ENCODE results near the gene IMPDH1. TPM values are rescaled to one million over a fixed set of nuclear protein-coding genes. Genes with fewer than 3 reads are reported as not detected.

IMPDH1 gene
- total and polyA plus RNA-seq, 4 donors, result 25.9 to 136 (median 61.9) TPM

GRCh38 chr7:128395748-128396147 is 14.0 kb downstream of the IMPDH1 start:
- no peak for ATAC-seq (ENCODE audit: insufficient read depth, low FRiP score)
- Histone ChIP-seq H3K27me3 (ENCODE audit: control insufficient read depth in 3 of 3, insufficient read depth in 3 of 3, low read length in 2 of 3) (no peaks in the 10 kb centered on the region), H3K4me1 (ENCODE audit: control insufficient read depth in 5 of 5, insufficient read depth in 5 of 5, low read length in 5 of 5) (no peaks in the 10 kb centered on the region), H3K36me3 (ENCODE audit: control insufficient read depth in 4 of 4, insufficient read depth in 4 of 4, low read length in 4 of 4) (peaks cover 0 to 67% (median 29%) of the 10 kb centered on the region in 4 donors), H3K27ac (ENCODE audit: low read depth in 1 of 2, low read length in 1 of 2) (no peak overlapping the region), H3K9me3 (ENCODE audit: control insufficient read depth in 4 of 4, insufficient read depth in 3 of 4, low read length in 3 of 4) (no peaks in the 10 kb centered on the region), H3K4me3 (no peak overlapping the region), H3K9ac (ENCODE audit: insufficient read depth in 1 of 2, low read length in 2 of 2) (no peak overlapping the region)
- no peak for DNase-seq
- WGBS, 2 donors, result 92 to 98% methylated on average over 3 of the region's 3 CpGs
- TF ChIP-seq, protein P1, sequence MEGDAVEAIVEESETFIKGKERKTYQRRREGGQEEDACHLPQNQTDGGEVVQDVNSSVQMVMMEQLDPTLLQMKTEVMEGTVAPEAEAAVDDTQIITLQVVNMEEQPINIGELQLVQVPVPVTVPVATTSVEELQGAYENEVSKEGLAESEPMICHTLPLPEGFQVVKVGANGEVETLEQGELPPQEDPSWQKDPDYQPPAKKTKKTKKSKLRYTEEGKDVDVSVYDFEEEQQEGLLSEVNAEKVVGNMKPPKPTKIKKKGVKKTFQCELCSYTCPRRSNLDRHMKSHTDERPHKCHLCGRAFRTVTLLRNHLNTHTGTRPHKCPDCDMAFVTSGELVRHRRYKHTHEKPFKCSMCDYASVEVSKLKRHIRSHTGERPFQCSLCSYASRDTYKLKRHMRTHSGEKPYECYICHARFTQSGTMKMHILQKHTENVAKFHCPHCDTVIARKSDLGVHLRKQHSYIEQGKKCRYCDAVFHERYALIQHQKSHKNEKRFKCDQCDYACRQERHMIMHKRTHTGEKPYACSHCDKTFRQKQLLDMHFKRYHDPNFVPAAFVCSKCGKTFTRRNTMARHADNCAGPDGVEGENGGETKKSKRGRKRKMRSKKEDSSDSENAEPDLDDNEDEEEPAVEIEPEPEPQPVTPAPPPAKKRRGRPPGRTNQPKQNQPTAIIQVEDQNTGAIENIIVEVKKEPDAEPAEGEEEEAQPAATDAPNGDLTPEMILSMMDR (IDR thresholded peaks at IDR 0.05; ENCODE audit: control extremely low read depth, extremely low read depth), result no peak

- DNase-seq, result no peak
- ATAC-seq (ENCODE audit: insufficient read depth, low FRiP score), result no peak
- H3K9ac ChIP-seq (ENCODE audit: insufficient read depth in 1 of 2, low read length in 2 of 2), result no peak overlapping the region
- H3K9me3 ChIP-seq (ENCODE audit: control insufficient read depth in 4 of 4, insufficient read depth in 3 of 4, low read length in 3 of 4), result no peaks in the 10 kb centered on the region
- H3K27ac ChIP-seq (ENCODE audit: low read depth in 1 of 2, low read length in 1 of 2), result no peak overlapping the region
- WGBS, 2 donors, result 89 to 94% methylated on average over 16 of the region's 16 CpGs
- peaks cover 0 to 59% (median 25%) of the 10 kb centered on the region in 4 donors for H3K36me3 ChIP-seq (ENCODE audit: control insufficient read depth in 4 of 4, insufficient read depth in 4 of 4, low read length in 4 of 4)
- H3K4me1 ChIP-seq (ENCODE audit: control insufficient read depth in 5 of 5, insufficient read depth in 5 of 5, low read length in 5 of 5), result no peaks in the 10 kb centered on the region
- no peaks in the 10 kb centered on the region for H3K27me3 ChIP-seq (ENCODE audit: control insufficient read depth in 3 of 3, insufficient read depth in 3 of 3, low read length in 2 of 3)
- TF ChIP-seq, protein P1 (IDR thresholded peaks at IDR 0.05; ENCODE audit: control extremely low read depth, extremely low read depth), result no peak
- no peak overlapping the region for H3K4me3 ChIP-seq
These were observed 14.8 kb downstream of the IMPDH1 start for GRCh38 chr7:128394904-128395496.

GRCh38 chr7:128393526-128394330 is 16.1 kb downstream of the IMPDH1 start:
- no peaks in the 10 kb centered on the region for H3K4me1 ChIP-seq (ENCODE audit: control insufficient read depth in 5 of 5, insufficient read depth in 5 of 5, low read length in 5 of 5)
- no peak overlapping the region for H3K9ac ChIP-seq (ENCODE audit: insufficient read depth in 1 of 2, low read length in 2 of 2)
- peaks cover 0 to 56% (median 20%) of the 10 kb centered on the region in 4 donors for H3K36me3 ChIP-seq (ENCODE audit: control insufficient read depth in 4 of 4, insufficient read depth in 4 of 4, low read length in 4 of 4)
- no peak overlapping the region for H3K4me3 ChIP-seq
- no peaks in the 10 kb centered on the region for H3K9me3 ChIP-seq (ENCODE audit: control insufficient read depth in 4 of 4, insufficient read depth in 3 of 4, low read length in 3 of 4)
- WGBS, 2 donors, result 94% methylated on average over 23 of the region's 23 CpGs
- H3K27me3 ChIP-seq (ENCODE audit: control insufficient read depth in 3 of 3, insufficient read depth in 3 of 3, low read length in 2 of 3), result no peaks in the 10 kb centered on the region
- TF ChIP-seq, protein P1 (IDR thresholded peaks at IDR 0.05; ENCODE audit: control extremely low read depth, extremely low read depth), result no peak
- no peak for DNase-seq
- no peak for ATAC-seq (ENCODE audit: insufficient read depth, low FRiP score)
- no peak overlapping the region for H3K27ac ChIP-seq (ENCODE audit: low read depth in 1 of 2, low read length in 1 of 2)
